ENCODE measurements around the gene ARHGAP32.

- TF ChIP-seq EZH2phosphoT487 (IDR thresholded peaks at IDR 0.05; ENCODE audit: insufficient read depth, low read depth), result no peak
- no peak for TF ChIP-seq EZH2 (IDR thresholded peaks at IDR 0.05; ENCODE audit: insufficient read depth, poor library complexity, severe bottlenecking)
These were observed 143.2 kb downstream of the ARHGAP32 start for GRCh38 chr11:129048911-129049310.
